GM23338 (cell line): ENCODE measurements around the gene SNRPD3. TPM values are rescaled to one million over a fixed set of nuclear protein-coding genes. Genes with fewer than 3 reads are reported as not detected.

Experiments used
- ATAC-seq: fragments of 200-7000 bp; cut with Tn5 transposase; 3 replicates; pipeline ENCODE4 v1.9.1; 2020
- DNase-seq: peaks from one replicate; pipeline ENCODE4 v3.0.0-alpha.2; 2015; ENCODE audit warnings: low spot score
- H2AFZ ChIP-seq: fragments of 200-600 bp; sonication (generic); 2 replicates; pipeline ENCODE4 v1.8.0; 2016; ENCODE audit warnings: antibody characterized with exemption, mild to moderate bottlenecking, moderate library complexity
- H3F3A ChIP-seq: fragments of 200-600 bp; sonication (generic); replicated peaks from 2 replicates; pipeline ENCODE4 v1.8.0; 2017; ENCODE audit warnings: antibody characterized with exemption, mixed run types, low read depth
- H3K27ac ChIP-seq: fragments of 200-600 bp; sonication (generic); 2 replicates; pipeline ENCODE4 v1.6.1; 2016; ENCODE audit warnings: low read depth
- H3K27me3 ChIP-seq: fragments of 200-600 bp; sonication (generic); 2 replicates; pipeline ENCODE4 v1.8.0; 2016; ENCODE audit warnings: mild to moderate bottlenecking, mixed run types, moderate library complexity; ENCODE audit not compliant: insufficient read depth
- H3K36me3 ChIP-seq: fragments of 200-600 bp; sonication (generic); 2 replicates; pipeline ENCODE4 v1.8.0; 2016; ENCODE audit warnings: mild to moderate bottlenecking; ENCODE audit not compliant: insufficient read depth
- H3K4me1 ChIP-seq: fragments of 200-600 bp; sonication (generic); 2 replicates; pipeline ENCODE4 v1.8.0; 2016; ENCODE audit warnings: mild to moderate bottlenecking, moderate library complexity; ENCODE audit not compliant: insufficient read depth
- H3K4me2 ChIP-seq: fragments of 200-600 bp; sonication (generic); 2 replicates; pipeline ENCODE4 v1.7.1; 2017; ENCODE audit warnings: mixed run types
- H3K4me3 ChIP-seq: fragments of 200-600 bp; sonication (generic); 2 replicates; pipeline ENCODE4 v1.6.1; 2016; ENCODE audit warnings: mixed run types
- H3K79me2 ChIP-seq: fragments of 200-600 bp; sonication (generic); replicated peaks from 2 replicates; pipeline ENCODE4 v1.8.0; 2017; ENCODE audit warnings: mild to moderate bottlenecking; ENCODE audit not compliant: insufficient read depth
- H3K9me2 ChIP-seq: fragments of 200-600 bp; sonication (generic); 2 replicates; pipeline ENCODE4 v1.8.0; 2017; ENCODE audit not compliant: insufficient read depth
- H4K20me1 ChIP-seq: fragments of 200-600 bp; sonication (generic); replicated peaks from 2 replicates; pipeline ENCODE4 v1.8.0; 2017; ENCODE audit warnings: mild to moderate bottlenecking; ENCODE audit not compliant: insufficient read depth
- H3K27ac Mint-ChIP-seq: 2 replicates; pipeline ENCODE4 v1.8.0; 2020; ENCODE audit warnings: inconsistent platforms, mild to moderate bottlenecking, moderate library complexity, mixed read lengths
- H3K27me3 Mint-ChIP-seq: 3 replicates; pipeline ENCODE4 v1.8.0; 2022; ENCODE audit warnings: low read depth, mild to moderate bottlenecking, moderate library complexity, mixed read lengths, inconsistent platforms; ENCODE audit not compliant: insufficient read depth, poor library complexity
- H3K36me3 Mint-ChIP-seq: 3 replicates; pipeline ENCODE4 v1.8.0; 2021; ENCODE audit warnings: low read depth, mild to moderate bottlenecking, inconsistent platforms, moderate library complexity, mixed read lengths
- H3K4me1 Mint-ChIP-seq: 3 replicates; pipeline ENCODE4 v1.8.0; 2020; ENCODE audit warnings: mild to moderate bottlenecking, inconsistent platforms, mixed read lengths
- H3K4me3 Mint-ChIP-seq: 3 replicates; pipeline ENCODE4 v1.8.0; 2021; ENCODE audit warnings: moderate library complexity, mild to moderate bottlenecking, inconsistent platforms, mixed read lengths
- H3K9me3 Mint-ChIP-seq: 3 replicates; pipeline ENCODE4 v1.8.0; 2020; ENCODE audit warnings: moderate library complexity, mild to moderate bottlenecking, inconsistent platforms, mixed read lengths
- CREB1 ChIP-seq: fragments of 250-450 bp; sonication (Bioruptor Pico); IDR thresholded peaks from 2 replicates; pipeline ENCODE4 v1.5.0; 2020; ENCODE audit warnings: low read depth, mild to moderate bottlenecking, moderate library complexity
- EZH2phosphoT487 ChIP-seq: fragments of 200-600 bp; sonication (generic); IDR thresholded peaks from one replicate; pipeline ENCODE4 v1.8.1; 2018; ENCODE audit warnings: antibody characterized with exemption; ENCODE audit not compliant: unreplicated experiment
- NANOG ChIP-seq: IDR thresholded peaks from 2 replicates; pipeline ENCODE4 v1.6.1; 2016; ENCODE audit warnings: antibody characterized with exemption, borderline replicate concordance
- polyA plus RNA-seq: library from polyadenylated mRNA; unstranded; fragments of >200 nt; fragmentation: Nextera tagmentation; extraction: Ambion mirVana; gene quantifications from 2 replicates; pipeline ENCODE4 v1.2.1, GENCODE V29; 2016
- total RNA-seq: library from RNA; depleted of rRNA; stranded (reverse); fragments of >200 nt; shearing (Covaris generic); gene quantifications from 2 replicates; pipeline ENCODE4 v1.2.3, GENCODE V29; 2014
- TF ChIP-seq, protein P1 (sequence below), 2 experiments: fragments of 200-600 bp in 1 of 2; sonication (generic) in 1 of 2; conservative IDR thresholded peaks; 2 replicates each; pipeline versions ENCODE4 v1.5.1 to v1.6.1; 2016 to 2017; ENCODE audit warnings: antibody characterized with exemption in 2 of 2, low read depth in 2 of 2, mild to moderate bottlenecking in 2 of 2, moderate library complexity in 1 of 2

The SNRPD3 gene
- total and polyA plus RNA-seq, 2 experiments from 2014 or later, result 314 to 375 TPM

DNA sequence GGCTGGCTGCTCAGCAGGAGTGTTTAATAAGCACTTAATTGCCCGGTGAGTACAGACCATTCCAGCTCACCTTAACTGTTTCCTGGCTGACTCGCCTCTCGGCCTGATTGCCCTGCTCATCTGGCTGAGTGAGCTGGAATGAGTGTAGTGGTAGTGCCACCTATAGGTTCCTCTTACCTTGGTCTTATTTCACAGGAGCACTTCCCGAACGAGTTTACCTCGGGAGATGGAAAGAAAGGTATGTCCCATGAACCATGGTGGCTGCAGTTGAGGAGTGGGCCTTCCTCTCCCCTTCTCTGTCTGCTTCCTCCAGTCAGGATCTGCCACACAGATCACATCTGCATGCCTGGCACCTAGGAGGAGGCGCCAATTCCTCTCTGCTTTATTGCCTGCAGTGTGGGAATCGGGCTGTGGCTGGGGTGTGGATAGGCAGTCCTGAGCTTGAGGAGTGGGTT, 34.0 kb upstream of the SNRPD3 start:
- no peaks in the 10 kb centered on the region for H3K27me3 ChIP-seq
- H3K27ac ChIP-seq, result no peak overlapping the region
- no peak overlapping the region for H3K4me3 ChIP-seq
- Mint-ChIP-seq H3K27me3 (peaks cover 6% of the 10 kb centered on the region), H3K4me1 (peaks cover 13% of the 10 kb centered on the region), H3K9me3 (no peaks in the 10 kb centered on the region), H3K4me3 (no peak overlapping the region), H3K27ac (no peak overlapping the region), H3K36me3 (no peaks in the 10 kb centered on the region; the same call in 2 of the 3 replicates)
- H3K4me1 ChIP-seq, result peaks cover 6% of the 10 kb centered on the region; the same call in 1 of the 2 replicates
- peak; percentile 91 for DNase-seq
- H3F3A ChIP-seq, result no peaks in the 10 kb centered on the region
- peak overlapping the region; percentile 60; the same call in 1 of the 2 replicates for H2AFZ ChIP-seq
- H4K20me1 ChIP-seq, result no peaks in the 10 kb centered on the region
- no peaks in the 10 kb centered on the region for H3K79me2 ChIP-seq
- no peak for TF ChIP-seq CREB1 (CRISPR knock-in tag)
- peak; percentile 33; the same call in 1 of the 2 replicates for TF ChIP-seq NANOG
- TF ChIP-seq, protein P1, sequence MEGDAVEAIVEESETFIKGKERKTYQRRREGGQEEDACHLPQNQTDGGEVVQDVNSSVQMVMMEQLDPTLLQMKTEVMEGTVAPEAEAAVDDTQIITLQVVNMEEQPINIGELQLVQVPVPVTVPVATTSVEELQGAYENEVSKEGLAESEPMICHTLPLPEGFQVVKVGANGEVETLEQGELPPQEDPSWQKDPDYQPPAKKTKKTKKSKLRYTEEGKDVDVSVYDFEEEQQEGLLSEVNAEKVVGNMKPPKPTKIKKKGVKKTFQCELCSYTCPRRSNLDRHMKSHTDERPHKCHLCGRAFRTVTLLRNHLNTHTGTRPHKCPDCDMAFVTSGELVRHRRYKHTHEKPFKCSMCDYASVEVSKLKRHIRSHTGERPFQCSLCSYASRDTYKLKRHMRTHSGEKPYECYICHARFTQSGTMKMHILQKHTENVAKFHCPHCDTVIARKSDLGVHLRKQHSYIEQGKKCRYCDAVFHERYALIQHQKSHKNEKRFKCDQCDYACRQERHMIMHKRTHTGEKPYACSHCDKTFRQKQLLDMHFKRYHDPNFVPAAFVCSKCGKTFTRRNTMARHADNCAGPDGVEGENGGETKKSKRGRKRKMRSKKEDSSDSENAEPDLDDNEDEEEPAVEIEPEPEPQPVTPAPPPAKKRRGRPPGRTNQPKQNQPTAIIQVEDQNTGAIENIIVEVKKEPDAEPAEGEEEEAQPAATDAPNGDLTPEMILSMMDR (conservative IDR thresholded peaks at IDR 0.05; ENCODE audit: low read depth in 2 of 2), result peak; percentile 65 to 90
- H3K36me3 ChIP-seq, result no peaks in the 10 kb centered on the region
- ATAC-seq, result peak; percentile 93
- no peaks in the 10 kb centered on the region for H3K9me2 ChIP-seq
- H3K4me2 ChIP-seq, result no peak overlapping the region

DNA sequence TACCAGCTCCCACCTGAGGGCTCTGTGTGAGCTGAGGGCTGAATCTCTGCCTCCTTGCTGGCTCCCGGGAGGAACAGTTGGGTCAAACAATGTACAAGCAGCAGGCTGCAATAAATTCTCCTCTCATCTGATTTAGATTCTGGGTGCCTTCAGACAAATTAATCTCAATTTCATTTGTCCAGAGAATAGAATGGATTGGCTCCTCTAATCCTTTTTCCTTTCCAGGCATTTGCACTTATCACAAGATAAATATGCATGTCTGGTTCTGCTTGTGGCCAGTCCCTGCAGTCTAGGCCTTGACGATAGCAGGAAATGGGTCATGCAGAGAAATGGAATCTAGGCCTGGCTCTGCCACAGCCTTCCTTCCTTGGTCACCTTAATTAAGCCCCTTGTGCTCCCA, 31.9 kb upstream of the SNRPD3 start:
- H3K27ac ChIP-seq, result no peak overlapping the region
- no peak overlapping the region for H2AFZ ChIP-seq
- H4K20me1 ChIP-seq, result no peaks in the 10 kb centered on the region
- Mint-ChIP-seq H3K4me1 (peaks cover 9% of the 10 kb centered on the region), H3K27ac (no peak overlapping the region), H3K27me3 (peaks cover 6% of the 10 kb centered on the region), H3K9me3 (no peaks in the 10 kb centered on the region), H3K4me3 (no peak overlapping the region), H3K36me3 (no peaks in the 10 kb centered on the region; the same call in 2 of the 3 replicates)
- no peak for TF ChIP-seq EZH2phosphoT487
- no peaks in the 10 kb centered on the region for H3F3A ChIP-seq
- H3K36me3 ChIP-seq, result no peaks in the 10 kb centered on the region
- no peak overlapping the region for H3K4me3 ChIP-seq
- no peak for DNase-seq
- H3K79me2 ChIP-seq, result no peaks in the 10 kb centered on the region
- H3K4me1 ChIP-seq, result no peaks in the 10 kb centered on the region; the same call in 1 of the 2 replicates
- no peaks in the 10 kb centered on the region for H3K27me3 ChIP-seq
- ATAC-seq, result no peak
- H3K4me2 ChIP-seq, result no peak overlapping the region
- H3K9me2 ChIP-seq, result no peaks in the 10 kb centered on the region

DNA sequence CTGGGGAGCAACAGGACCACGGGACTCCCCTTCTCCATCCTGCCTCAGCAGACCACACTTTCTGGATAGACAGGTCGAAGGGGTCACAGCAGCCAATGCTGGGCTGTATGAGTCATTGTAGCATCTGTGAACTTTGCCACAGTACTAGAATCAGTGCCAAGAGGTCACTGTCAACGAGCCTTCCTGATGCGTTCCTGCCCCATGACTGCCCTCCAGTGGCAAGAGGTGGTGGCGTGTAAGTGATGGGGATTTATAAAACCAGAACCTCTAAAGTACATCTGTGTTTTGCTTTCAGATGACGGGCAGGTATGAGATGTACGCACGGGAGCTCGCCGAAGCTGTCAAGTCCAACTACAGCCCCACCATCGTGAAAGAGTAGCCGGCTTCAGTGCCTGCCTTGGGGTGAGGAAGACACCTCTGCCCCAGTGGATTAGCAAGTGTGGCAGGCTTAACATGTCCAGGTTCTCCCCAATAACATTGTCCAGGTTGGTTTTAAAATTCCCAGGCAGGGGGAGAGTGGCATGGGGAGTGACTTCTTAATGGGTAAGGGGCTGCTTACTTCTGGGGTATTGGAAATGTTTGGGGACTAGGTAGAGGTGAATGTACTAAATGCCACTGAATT, 30.3 kb upstream of the SNRPD3 start:
- H3K27me3 ChIP-seq, result no peaks in the 10 kb centered on the region
- H4K20me1 ChIP-seq, result no peaks in the 10 kb centered on the region
- H3K4me3 ChIP-seq, result no peak overlapping the region
- peak; percentile 82 for ATAC-seq
- no peak for TF ChIP-seq EZH2phosphoT487
- TF ChIP-seq, protein P1 (conservative IDR thresholded peaks at IDR 0.05; ENCODE audit: low read depth in 2 of 2), result peak; percentile 91 to 97
- peak overlapping the region; percentile 75; the same call in 1 of the 2 replicates for H2AFZ ChIP-seq
- H3K9me2 ChIP-seq, result no peaks in the 10 kb centered on the region
- Mint-ChIP-seq H3K4me1 (peaks cover 9% of the 10 kb centered on the region), H3K9me3 (no peaks in the 10 kb centered on the region), H3K4me3 (no peak overlapping the region), H3K36me3 (no peaks in the 10 kb centered on the region; the same call in 2 of the 3 replicates), H3K27me3 (peaks cover 4% of the 10 kb centered on the region), H3K27ac (no peak overlapping the region)
- H3K27ac ChIP-seq, result no peak overlapping the region
- peak; percentile 92 for DNase-seq
- H3K79me2 ChIP-seq, result no peaks in the 10 kb centered on the region
- no peaks in the 10 kb centered on the region for H3K36me3 ChIP-seq
- no peaks in the 10 kb centered on the region; the same call in 1 of the 2 replicates for H3K4me1 ChIP-seq
- H3K4me2 ChIP-seq, result no peak overlapping the region
- no peaks in the 10 kb centered on the region for H3F3A ChIP-seq
